T-cell (primary cell): ENCODE results near the gene RASSF3. TPM values are rescaled to one million over a fixed set of nuclear protein-coding genes. Genes with fewer than 3 reads are reported as not detected.

ENCODE experiments used
- ATAC-seq, 4 experiments: fragments of 200-7000 bp in 3 of 4; fragments of 150-1000 bp in 1 of 4; cut with Tn5 transposase; replicated peaks in 1 of 4; 1 replicate in 3 of 4; 2 replicates in 1 of 4; pipeline ENCODE4 v1.10.0; 2021; ENCODE audit warnings: moderate library complexity in 3 of 4, mild to moderate bottlenecking in 2 of 4, moderate number of reproducible peaks in 1 of 4
- CTCF ChIA-PET, 2 donors: fragments of 300-600 bp; sonication (Branson Sonifier 250); formaldehyde crosslinking; loops; one replicate each; lab custom pipeline; 2022; ENCODE audit warnings: antibody characterized with exemption in 2 of 2; lab: Charles Lee
- POLR2A ChIA-PET, 2 donors: fragments of 300-600 bp; sonication (Branson Sonifier 250); formaldehyde crosslinking; loops; one replicate each; lab custom pipeline; 2022; ENCODE audit warnings: antibody characterized with exemption in 2 of 2; lab: Charles Lee
- DNase-seq, 35 experiments: peaks; one replicate each; pipeline versions ENCODE4 v3.0.0 to v3.0.0-alpha.2; 2013 to 2023
- H3K27ac ChIP-seq: one replicate; pipeline ENCODE4 v1.5.1; 2013; ENCODE audit warnings: low read length
- H3K27me3 ChIP-seq, 2 experiments: replicated peaks in 1 of 2; 1 replicate in 1 of 2; 2 replicates in 1 of 2; pipeline versions ENCODE4 v1.6.1 to v1.7.0; 2013; ENCODE audit warnings: low read length in 1 of 2, mixed read lengths in 1 of 2; ENCODE audit not compliant: control insufficient read depth in 2 of 2, insufficient read depth in 2 of 2; ENCODE audit errors: extremely low read depth in 1 of 2
- H3K36me3 ChIP-seq, 2 donors: 1 replicate in 1 of 2; 2 replicates in 1 of 2; pipeline versions ENCODE4 v1.6.1 to v1.7.0; 2013; ENCODE audit warnings: low read length in 1 of 2; ENCODE audit not compliant: control insufficient read depth in 2 of 2, insufficient read depth in 1 of 2; ENCODE audit errors: extremely low read depth in 1 of 2
- H3K4me1 ChIP-seq, 2 experiments: 1 replicate in 1 of 2; 2 replicates in 1 of 2; pipeline versions ENCODE4 v1.6.1 to v1.7.0; 2013; ENCODE audit warnings: low read length in 2 of 2, mixed read lengths in 1 of 2; ENCODE audit not compliant: insufficient read depth in 2 of 2, control insufficient read depth in 1 of 2; ENCODE audit errors: extremely low read depth in 1 of 2
- H3K4me3 ChIP-seq, 2 donors: 1 replicate in 1 of 2; 2 replicates in 1 of 2; pipeline versions ENCODE4 v1.5.1 to v1.7.0; 2013; ENCODE audit warnings: mild to moderate bottlenecking in 2 of 2, low read length in 1 of 2, moderate library complexity in 1 of 2; ENCODE audit not compliant: control insufficient read depth in 1 of 2; ENCODE audit errors: extremely low read depth in 1 of 2
- H3K9me3 ChIP-seq: 2 replicates; pipeline ENCODE4 v1.7.0; 2013
- H3K27ac Mint-ChIP-seq, 2 donors: one replicate each; pipeline ENCODE4 v1.8.0; 2020 to 2021; ENCODE audit warnings: mild to moderate bottlenecking in 2 of 2, mixed read lengths in 2 of 2
- H3K27me3 Mint-ChIP-seq, 2 donors: one replicate each; pipeline ENCODE4 v1.8.0; 2021 to 2022; ENCODE audit warnings: mixed read lengths in 2 of 2
- H3K36me3 Mint-ChIP-seq: one replicate; pipeline ENCODE4 v1.8.0; 2021; ENCODE audit warnings: mixed read lengths
- H3K4me1 Mint-ChIP-seq, 3 donors: one replicate each; pipeline ENCODE4 v1.8.0; 2020 to 2022; ENCODE audit warnings: mixed read lengths in 3 of 3, mild to moderate bottlenecking in 1 of 3
- H3K4me3 Mint-ChIP-seq, 3 donors: one replicate each; pipeline ENCODE4 v1.8.0; 2020 to 2022; ENCODE audit warnings: mild to moderate bottlenecking in 3 of 3, mixed read lengths in 3 of 3, moderate library complexity in 3 of 3
- H3K9me3 Mint-ChIP-seq, 3 donors: one replicate each; pipeline ENCODE4 v1.8.0; 2020 to 2022; ENCODE audit warnings: mixed read lengths in 3 of 3
- WGBS: methylation state at CpG from one replicate; pipeline ENCODE4 v1.1.5; 2013; ENCODE audit warnings: missing lambda C conversion rate; ENCODE audit not compliant: insufficient coverage; 5-methylcytosine and 5-hydroxymethylcytosine counted together
- total RNA-seq, 35 experiments: library from RNA in 6 of 35; stranded (reverse) in 6 of 35; fragments of 120-200 nt in 1 of 35; gene quantifications; one replicate each; pipeline versions ENCODE4 v1.2.1 to v1.2.4 and lab custom pipeline; 2013 to 2026

The RASSF3 gene
- total RNA-seq, 5 donors from 2014 or later (not counting 1 experiment from before 2014, with no cell fraction given): 113 to 167 (median 149) TPM

- CTCF ChIA-PET: interaction anchor here (0.7 to 1.2 kb wide), 5 partner anchors 14 to 769 kb away, joined by 3 to 5 read pairs (median 4); no protein-coding TSS in a partner anchor
- H3K4me1 ChIP-seq: peaks cover 14 to 22% of the 10 kb centered on the region in 2 experiments
- Mint-ChIP-seq H3K27me3 (no peaks in the 10 kb centered on the region), H3K4me3 (no peak overlapping the region), H3K27ac (no peak overlapping the region), H3K4me1 (peaks cover 29 to 39% (median 32%) of the 10 kb centered on the region in 3 donors), H3K9me3 (no peaks in the 10 kb centered on the region), H3K36me3 (no peaks in the 10 kb centered on the region)
- no peaks in the 10 kb centered on the region for H3K9me3 ChIP-seq
- ATAC-seq (no peak), DNase-seq (no peak)
- no peak overlapping the region for H3K4me3 ChIP-seq
- no peak overlapping the region for H3K27ac ChIP-seq
- no peaks in the 10 kb centered on the region for H3K27me3 ChIP-seq
- WGBS: no CpG with 5 or more reads among the region's 4 CpGs
- H3K36me3 ChIP-seq: no peaks in the 10 kb centered on the region
- POLR2A ChIA-PET: interaction anchor here in 1 of 2 donors (0.7 kb wide), 1 partner anchor 19 kb away, joined by 3 read pairs; no protein-coding TSS in a partner anchor
Measured at GRCh38 chr12:64603183-64603841, 7.0 kb upstream of the RASSF3 start.

- Mint-ChIP-seq H3K9me3 (no peaks in the 10 kb centered on the region), H3K27me3 (no peaks in the 10 kb centered on the region), H3K4me1 (peaks cover 28 to 42% (median 40%) of the 10 kb centered on the region in 3 donors), H3K36me3 (peaks cover 23% of the 10 kb centered on the region), H3K4me3 (peak overlapping the region; percentile 86 to 97 (median 93)), H3K27ac (peak overlapping the region; percentile 93 to 99)
- Histone ChIP-seq H3K27ac (peak overlapping the region; percentile 66), H3K4me1 (peaks cover 14 to 26% of the 10 kb centered on the region in 2 experiments), H3K4me3 (peak overlapping the region; percentile 84 to 89), H3K9me3 (no peaks in the 10 kb centered on the region), H3K36me3 (no peaks in the 10 kb centered on the region), H3K27me3 (no peaks in the 10 kb centered on the region)
- ATAC-seq (peak; percentile 22 to 37 (median 30)), DNase-seq (peak in 30 of 35 experiments; percentile 13 to 70 (median 31))
- ChIA-PET POLR2A (interaction anchor here (0.7 to 2.1 kb wide), 4 partner anchors 51 to 71 kb away, joined by 3 to 11 read pairs (median 3); no protein-coding TSS in a partner anchor), CTCF (interaction anchor here (0.5 to 5.9 kb wide), 9 partner anchors 13 to 218 kb away, joined by 3 to 33 read pairs (median 4); no protein-coding TSS in a partner anchor)
- 0% methylated on average over 5 of the region's 16 CpGs for WGBS
Measured at GRCh38 chr12:64608901-64609535, 1.3 kb upstream of the RASSF3 start.

GRCh38 chr12:64609536-64610078, 688 bp upstream of the RASSF3 start:
- H3K9me3 ChIP-seq: no peaks in the 10 kb centered on the region
- no peaks in the 10 kb centered on the region for H3K27me3 ChIP-seq
- CTCF ChIA-PET: interaction anchor here (0.6 to 5.9 kb wide), 8 partner anchors 13 to 183 kb away, joined by 3 to 33 read pairs (median 4); no protein-coding TSS in a partner anchor
- Mint-ChIP-seq H3K4me1 (peaks cover 32 to 46% (median 45%) of the 10 kb centered on the region in 3 donors), H3K27me3 (no peaks in the 10 kb centered on the region), H3K9me3 (no peaks in the 10 kb centered on the region), H3K36me3 (peaks cover 27% of the 10 kb centered on the region), H3K4me3 (peak overlapping the region; percentile 86 to 97 (median 93)), H3K27ac (peak overlapping the region; percentile 93 to 99)
- H3K4me3 ChIP-seq: peak overlapping the region; percentile 84 to 89
- peaks cover 14 to 31% of the 10 kb centered on the region in 2 experiments for H3K4me1 ChIP-seq
- DNase-seq (peak in 4 of 35 experiments; percentile 13 to 51 (median 28)), ATAC-seq (peak; percentile 1 to 11 (median 2))
- 0% methylated on average over 2 of the region's 15 CpGs for WGBS
- H3K27ac ChIP-seq: peak overlapping the region; percentile 66
- POLR2A ChIA-PET: interaction anchor here (0.5 to 2.1 kb wide), 6 partner anchors 39 to 86 kb away, joined by 3 to 11 read pairs (median 3); no protein-coding TSS in a partner anchor
- H3K36me3 ChIP-seq: peaks cover 0 to 5% of the 10 kb centered on the region in 2 donors

GRCh38 chr12:64610660-64611340, 505 bp downstream of the RASSF3 start:
- H3K27me3 Mint-ChIP-seq: no peaks in the 10 kb centered on the region
- peak; percentile 48 to 63 (median 56) for ATAC-seq
- peak; percentile 39 to 77 (median 61) for DNase-seq
- ChIA-PET CTCF (interaction anchor here (0.5 to 5.9 kb wide), 10 partner anchors 14 to 185 kb away, joined by 3 to 33 read pairs (median 4); no protein-coding TSS in a partner anchor), POLR2A (interaction anchor here in 1 of 2 donors (0.6 to 1.2 kb wide), 4 partner anchors 16 to 55 kb away, joined by 3 to 4 read pairs (median 4); no protein-coding TSS in a partner anchor)
- Histone ChIP-seq H3K27me3 (no peaks in the 10 kb centered on the region), H3K27ac (peak overlapping the region; percentile 78), H3K9me3 (no peaks in the 10 kb centered on the region), H3K4me1 (peaks cover 21 to 36% of the 10 kb centered on the region in 2 experiments), H3K4me3 (peak overlapping the region; percentile 78 to 92), H3K36me3 (peaks cover 0 to 15% of the 10 kb centered on the region in 2 donors)
- H3K4me3 Mint-ChIP-seq: peak overlapping the region; percentile 93 to 99 (median 97)
- WGBS: 0% methylated on average over 50 of the region's 60 CpGs
- H3K4me1 Mint-ChIP-seq: peaks cover 43 to 54% (median 53%) of the 10 kb centered on the region in 3 donors
- H3K9me3 Mint-ChIP-seq: no peaks in the 10 kb centered on the region
- H3K27ac Mint-ChIP-seq: peak overlapping the region; percentile 96 to 97
- peaks cover 35% of the 10 kb centered on the region for H3K36me3 Mint-ChIP-seq

GRCh38 chr12:64611341-64612284, 1.3 kb downstream of the RASSF3 start:
- Histone ChIP-seq H3K4me1 (peaks cover 27 to 41% of the 10 kb centered on the region in 2 experiments), H3K27ac (peak overlapping the region; percentile 78), H3K27me3 (no peaks in the 10 kb centered on the region), H3K9me3 (no peaks in the 10 kb centered on the region), H3K36me3 (peaks cover 0 to 22% of the 10 kb centered on the region in 2 donors), H3K4me3 (peak overlapping the region; percentile 78 to 92)
- ChIA-PET CTCF (interaction anchor here (0.5 to 5.9 kb wide), 11 partner anchors 10 to 184 kb away, joined by 3 to 33 read pairs (median 4); no protein-coding TSS in a partner anchor), POLR2A (interaction anchor here in 1 of 2 donors (0.6 to 1.2 kb wide), 4 partner anchors 16 to 54 kb away, joined by 3 to 4 read pairs (median 4); no protein-coding TSS in a partner anchor)
- Mint-ChIP-seq H3K4me1 (peaks cover 48 to 61% (median 55%) of the 10 kb centered on the region in 3 donors), H3K36me3 (peaks cover 43% of the 10 kb centered on the region), H3K27me3 (no peaks in the 10 kb centered on the region), H3K9me3 (no peaks in the 10 kb centered on the region), H3K27ac (peak overlapping the region; percentile 96 to 97), H3K4me3 (peak overlapping the region; percentile 93 to 99 (median 97))
- under 1% methylated on average over 21 of the region's 31 CpGs for WGBS
- DNase-seq (peak in 24 of 35 experiments; percentile 14 to 61 (median 32)), ATAC-seq (peak in 1 of 4 experiments; percentile 13)
